ENCODE data around the gene MORN1.

MORN1 gene

GRCh38 chr1:2303781-2304180, 87.6 kb downstream of the MORN1 start:
- no peaks in the 10 kb centered on the region for H3K9me2 ChIP-seq (ENCODE audit: low read depth, low read length)
- H3K27ac ChIP-seq (ENCODE audit: low read depth, low read length, poor library complexity, severe bottlenecking): no peak overlapping the region
- no peaks in the 10 kb centered on the region for H3K79me2 ChIP-seq (ENCODE audit: insufficient read depth, low read length)
- H3K36me3 ChIP-seq (ENCODE audit: insufficient read depth, low read length): no peaks in the 10 kb centered on the region
- H3K4me2 ChIP-seq (ENCODE audit: low read length): no peak overlapping the region
- no peaks in the 10 kb centered on the region for H3K4me1 ChIP-seq (ENCODE audit: insufficient read depth, low read length, severe bottlenecking)
- H3K9me3 ChIP-seq (ENCODE audit: low read length): no peaks in the 10 kb centered on the region
- no peak overlapping the region for H2AFZ ChIP-seq (ENCODE audit: low read length)
- H3K27me3 ChIP-seq (ENCODE audit: insufficient read depth, low read length): no peaks in the 10 kb centered on the region
- no peak overlapping the region for H3K4me3 ChIP-seq (ENCODE audit: low read depth, low read length, poor library complexity, severe bottlenecking)
- TF ChIP-seq EZH2 (IDR thresholded peaks at IDR 0.05; ENCODE audit: borderline replicate concordance, low read length): no peak
- TF ChIP-seq CTCF (IDR thresholded peaks at IDR 0.05; ENCODE audit: low read length): no peak
- H4K20me1 ChIP-seq (ENCODE audit: insufficient read depth, low read length): no peaks in the 10 kb centered on the region
- H3K9ac ChIP-seq (ENCODE audit: low read length): no peak overlapping the region
- H3F3A ChIP-seq (ENCODE audit: insufficient read depth, low read length): no peaks in the 10 kb centered on the region

DNA sequence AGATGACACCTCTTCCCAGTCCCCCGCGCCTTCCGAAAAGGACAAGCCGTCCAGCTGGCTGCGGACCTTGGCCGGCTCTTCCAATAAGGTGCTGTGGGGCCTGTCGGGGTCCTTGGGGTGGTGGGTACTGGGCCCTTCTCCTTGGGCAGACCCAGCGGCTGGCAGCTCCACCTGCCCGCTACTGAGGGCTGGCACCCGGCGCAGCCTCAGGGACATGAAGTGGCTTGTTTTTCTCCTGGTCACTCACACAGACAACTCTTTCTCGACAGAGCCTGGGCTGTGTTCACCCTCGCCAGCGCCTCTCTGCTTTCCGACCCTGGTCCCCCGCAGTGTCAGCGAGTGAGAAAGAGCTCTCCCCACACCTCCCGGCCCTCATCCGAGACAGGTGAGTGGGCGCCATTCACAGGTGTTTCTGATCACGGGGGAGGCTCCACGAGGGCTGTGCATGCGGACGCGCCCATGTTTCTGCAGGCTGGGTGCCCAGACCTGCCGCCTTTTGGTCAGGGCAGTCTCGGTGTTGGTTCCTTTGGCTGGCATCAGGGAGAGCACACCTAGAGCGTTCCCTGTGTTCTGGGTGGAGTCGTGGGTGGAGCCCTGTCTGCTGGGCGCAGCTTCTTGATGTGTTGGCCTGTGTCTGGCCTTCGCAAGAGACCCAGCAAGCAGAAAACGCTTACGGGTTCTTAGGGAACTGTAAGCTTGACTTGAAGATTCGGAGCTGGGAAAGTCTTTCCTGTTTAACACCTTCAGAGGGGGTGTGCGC, 88.2 kb downstream of the MORN1 start:
- H3K27ac ChIP-seq (ENCODE audit: low read depth, low read length, poor library complexity, severe bottlenecking): no peak overlapping the region
- H3K9me2 ChIP-seq (ENCODE audit: low read depth, low read length): no peaks in the 10 kb centered on the region
- no peaks in the 10 kb centered on the region for H3K36me3 ChIP-seq (ENCODE audit: insufficient read depth, low read length)
- H3K27me3 ChIP-seq (ENCODE audit: insufficient read depth, low read length): no peaks in the 10 kb centered on the region
- H2AFZ ChIP-seq (ENCODE audit: low read length): no peak overlapping the region
- H3K79me2 ChIP-seq (ENCODE audit: insufficient read depth, low read length): no peaks in the 10 kb centered on the region
- no peaks in the 10 kb centered on the region for H3K4me1 ChIP-seq (ENCODE audit: insufficient read depth, low read length, severe bottlenecking)
- no peaks in the 10 kb centered on the region for H3F3A ChIP-seq (ENCODE audit: insufficient read depth, low read length)
- no peak overlapping the region for H3K4me2 ChIP-seq (ENCODE audit: low read length)
- TF ChIP-seq CTCF (IDR thresholded peaks at IDR 0.05; ENCODE audit: low read length) (no peak), EZH2 (IDR thresholded peaks at IDR 0.05; ENCODE audit: borderline replicate concordance, low read length) (no peak)
- H3K9ac ChIP-seq (ENCODE audit: low read length): no peak overlapping the region
- no peak overlapping the region for H3K4me3 ChIP-seq (ENCODE audit: low read depth, low read length, poor library complexity, severe bottlenecking)
- no peaks in the 10 kb centered on the region for H4K20me1 ChIP-seq (ENCODE audit: insufficient read depth, low read length)
- H3K9me3 ChIP-seq (ENCODE audit: low read length): no peaks in the 10 kb centered on the region

GRCh38 chr1:2302292-2302925, 88.9 kb downstream of the MORN1 start:
- no peaks in the 10 kb centered on the region for H3K79me2 ChIP-seq (ENCODE audit: insufficient read depth, low read length)
- no peaks in the 10 kb centered on the region for H3K9me2 ChIP-seq (ENCODE audit: low read depth, low read length)
- no peak overlapping the region for H3K4me2 ChIP-seq (ENCODE audit: low read length)
- H3K9ac ChIP-seq (ENCODE audit: low read length): no peak overlapping the region
- no peak overlapping the region for H3K27ac ChIP-seq (ENCODE audit: low read depth, low read length, poor library complexity, severe bottlenecking)
- H3K9me3 ChIP-seq (ENCODE audit: low read length): no peaks in the 10 kb centered on the region
- H3K36me3 ChIP-seq (ENCODE audit: insufficient read depth, low read length): no peaks in the 10 kb centered on the region
- H3K4me3 ChIP-seq (ENCODE audit: low read depth, low read length, poor library complexity, severe bottlenecking): no peak overlapping the region
- no peaks in the 10 kb centered on the region for H3K4me1 ChIP-seq (ENCODE audit: insufficient read depth, low read length, severe bottlenecking)
- TF ChIP-seq CTCF (IDR thresholded peaks at IDR 0.05; ENCODE audit: low read length) (no peak), EZH2 (IDR thresholded peaks at IDR 0.05; ENCODE audit: borderline replicate concordance, low read length) (no peak)
- H4K20me1 ChIP-seq (ENCODE audit: insufficient read depth, low read length): no peaks in the 10 kb centered on the region
- no peak overlapping the region for H2AFZ ChIP-seq (ENCODE audit: low read length)
- H3K27me3 ChIP-seq (ENCODE audit: insufficient read depth, low read length): no peaks in the 10 kb centered on the region
- no peaks in the 10 kb centered on the region for H3F3A ChIP-seq (ENCODE audit: insufficient read depth, low read length)

All from OCI-LY1 (cell line).